Fibroblast of villous mesenchyme (primary cell): ENCODE measurements around the gene SIRT6. TPM values are rescaled to one million over a fixed set of nuclear protein-coding genes. Genes with fewer than 3 reads are reported as not detected.
"Not testable (repeated sequence)": the region's sequence is repeated elsewhere in the genome, so short reads cannot be mapped to it uniquely, and the experiment has no call there.

ENCODE experiments used
- DNase-seq: peaks from one replicate; pipeline ENCODE4 v3.0.0-alpha.2; 2010; ENCODE audit warnings: low read depth
- H3K4me3 ChIP-seq: 2 replicates; pipeline ENCODE4 v1.5.1; 2011; ENCODE audit warnings: low read depth, mild to moderate bottlenecking, low read length
- CTCF ChIP-seq: IDR thresholded peaks from 2 replicates; pipeline ENCODE4 v1.5.1; 2012; ENCODE audit warnings: low read depth, mild to moderate bottlenecking, low read length; ENCODE audit not compliant: insufficient read depth
- total RNA-seq: library from RNA; depleted of rRNA; stranded (reverse); fragments of >200 nt; gene quantifications from 2 replicates; pipeline ENCODE4 v1.2.3, GENCODE V29; 2012

The SIRT6 gene
- total RNA-seq, 1 donor = 10.4 TPM

- no peak overlapping the region for H3K4me3 ChIP-seq
- DNase-seq = no peak
- TF ChIP-seq CTCF = no peak
These were observed 25.2 kb downstream of the SIRT6 start for GRCh38 chr19:4157164-4157563.

DNA sequence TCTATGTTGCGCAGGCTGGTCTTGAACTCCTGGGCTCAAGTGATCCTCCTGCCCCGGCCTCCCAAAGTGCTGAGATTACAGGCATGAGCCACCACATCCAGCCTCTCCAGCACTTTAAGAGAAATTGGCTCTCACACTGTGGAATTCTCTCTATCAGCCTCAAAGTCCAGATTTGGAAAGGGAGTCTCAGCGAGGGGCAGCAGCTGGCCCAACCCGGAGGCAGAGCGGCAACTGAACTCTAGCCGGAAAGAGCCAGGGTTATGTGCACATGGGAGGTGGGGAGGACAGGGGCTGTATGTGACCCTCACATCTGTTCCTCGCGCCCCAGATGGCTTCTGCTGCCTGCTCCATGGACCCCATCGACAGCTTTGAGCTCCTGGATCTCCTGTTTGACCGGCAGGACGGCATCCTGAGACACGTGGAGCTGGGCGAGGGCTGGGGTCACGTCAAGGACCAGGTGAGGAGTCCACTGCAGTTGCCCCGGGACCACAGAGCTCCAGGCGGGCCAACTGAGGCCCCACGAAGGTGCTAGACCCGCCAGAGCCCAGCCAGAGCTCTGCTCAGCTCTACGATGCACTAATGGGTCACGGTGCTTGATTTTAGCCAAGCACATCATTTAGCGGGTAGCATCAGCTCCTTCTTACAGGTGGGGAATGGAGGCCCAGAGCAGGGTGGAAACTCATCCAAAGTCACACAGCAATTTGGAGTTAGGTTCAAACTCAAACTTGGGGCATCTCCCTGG is 27.6 kb downstream of the SIRT6 start:
- TF ChIP-seq CTCF = no peak
- no peak for DNase-seq
- H3K4me3 ChIP-seq = no peak overlapping the region

GRCh38 chr19:4152241-4152998 is 29.9 kb downstream of the SIRT6 start:
- H3K4me3 ChIP-seq = no peak overlapping the region
- no peak for TF ChIP-seq CTCF
- DNase-seq = no peak

- TF ChIP-seq CTCF = no peak
- H3K4me3 ChIP-seq = no peak overlapping the region
- DNase-seq = no peak
These were observed 30.7 kb downstream of the SIRT6 start for GRCh38 chr19:4151623-4152022.

DNA sequence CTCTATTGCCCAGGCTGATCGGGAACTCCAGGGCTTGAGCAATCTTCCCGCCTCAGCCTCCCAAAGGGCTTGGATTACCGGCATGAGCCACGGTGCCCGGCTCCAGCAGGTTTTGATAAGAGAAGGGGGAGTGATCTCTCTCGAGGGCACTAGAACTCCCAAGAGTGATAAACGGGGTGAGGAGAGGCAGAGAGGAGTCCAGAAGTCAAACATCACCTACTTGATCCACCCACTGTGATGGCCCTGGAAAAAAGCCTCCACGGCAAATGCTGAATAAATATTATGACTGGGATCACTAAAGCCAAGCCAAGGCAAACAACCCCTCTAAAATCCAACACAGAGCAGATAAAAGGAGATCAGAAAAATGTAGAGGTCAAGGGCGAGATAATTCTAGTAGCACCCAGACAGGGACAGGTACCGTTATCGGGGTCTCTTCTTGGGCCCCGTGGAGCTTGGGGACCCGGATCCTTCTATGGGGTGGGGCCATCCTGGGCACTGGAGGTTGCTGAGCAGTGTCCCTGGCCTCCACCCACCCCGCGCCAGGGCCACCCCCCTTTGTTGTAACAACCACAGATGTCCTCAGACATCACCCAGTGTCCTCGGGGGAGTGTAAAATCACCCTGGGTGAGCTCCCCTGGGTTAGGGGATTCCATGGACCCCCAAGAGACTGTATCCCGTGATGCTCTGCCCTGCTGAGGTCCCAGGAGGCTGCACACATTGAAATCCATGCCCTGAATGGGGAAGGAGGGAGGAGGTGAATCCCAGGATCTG is 32.7 kb downstream of the SIRT6 start:
- DNase-seq = no peak
- no peak for TF ChIP-seq CTCF
- H3K4me3 ChIP-seq = no peak overlapping the region

DNA sequence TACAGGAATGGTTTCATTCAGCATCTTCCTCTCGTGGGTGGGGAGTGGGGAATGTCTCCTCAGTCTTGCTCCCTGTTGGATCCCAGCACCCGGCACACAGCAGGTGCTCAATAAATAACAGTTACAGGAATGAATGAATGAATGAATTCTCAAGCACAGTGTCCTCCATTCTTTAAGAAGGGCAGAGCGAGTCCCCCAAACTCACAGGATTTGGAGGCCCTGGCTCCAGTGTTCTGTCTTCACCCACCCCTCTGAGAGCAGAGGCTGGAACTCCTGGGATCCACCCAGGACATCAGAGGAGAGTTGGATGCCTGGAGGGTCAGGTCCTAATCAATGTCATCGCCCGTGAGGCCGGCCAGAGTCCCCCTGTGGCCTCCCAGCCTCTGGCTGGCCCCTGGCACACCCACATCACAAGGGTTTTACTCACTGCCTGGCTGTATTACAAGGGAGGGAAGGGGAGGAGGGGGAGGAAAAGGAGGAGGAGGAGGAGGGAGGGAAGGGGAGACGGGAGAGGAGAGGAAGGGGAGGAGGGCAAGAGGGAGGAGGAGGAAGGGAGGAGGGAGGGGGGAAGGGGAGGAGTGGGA is 37.6 kb downstream of the SIRT6 start:
- DNase-seq = peak; percentile 50
- TF ChIP-seq CTCF = no peak
- no peak overlapping the region for H3K4me3 ChIP-seq

- not testable (repeated sequence) for H3K4me3 ChIP-seq, DNase-seq
These were observed 39.4 kb downstream of the SIRT6 start for GRCh38 chr19:4142916-4143315.
